Fibroblast of lung (primary cell): ENCODE data around the gene NRXN2.

ENCODE experiments used
- EZH2 ChIP-seq: IDR thresholded peaks from 2 replicates; pipeline ENCODE4 v1.5.1; 2012; ENCODE audit warnings: low read length, control low read depth, mild to moderate bottlenecking; ENCODE audit errors: missing control alignments
- TF ChIP-seq, protein P1 (sequence below), 2 donors: IDR thresholded peaks in 1 of 2; conservative IDR thresholded peaks in 1 of 2; 1 replicate in 1 of 2; 2 replicates in 1 of 2; pipeline ENCODE4 v1.5.1; 2011 to 2012; ENCODE audit warnings: low read length in 2 of 2, control low read depth in 1 of 2, inconsistent platforms in 1 of 2, low read depth in 1 of 2, mild to moderate bottlenecking in 1 of 2

DNA sequence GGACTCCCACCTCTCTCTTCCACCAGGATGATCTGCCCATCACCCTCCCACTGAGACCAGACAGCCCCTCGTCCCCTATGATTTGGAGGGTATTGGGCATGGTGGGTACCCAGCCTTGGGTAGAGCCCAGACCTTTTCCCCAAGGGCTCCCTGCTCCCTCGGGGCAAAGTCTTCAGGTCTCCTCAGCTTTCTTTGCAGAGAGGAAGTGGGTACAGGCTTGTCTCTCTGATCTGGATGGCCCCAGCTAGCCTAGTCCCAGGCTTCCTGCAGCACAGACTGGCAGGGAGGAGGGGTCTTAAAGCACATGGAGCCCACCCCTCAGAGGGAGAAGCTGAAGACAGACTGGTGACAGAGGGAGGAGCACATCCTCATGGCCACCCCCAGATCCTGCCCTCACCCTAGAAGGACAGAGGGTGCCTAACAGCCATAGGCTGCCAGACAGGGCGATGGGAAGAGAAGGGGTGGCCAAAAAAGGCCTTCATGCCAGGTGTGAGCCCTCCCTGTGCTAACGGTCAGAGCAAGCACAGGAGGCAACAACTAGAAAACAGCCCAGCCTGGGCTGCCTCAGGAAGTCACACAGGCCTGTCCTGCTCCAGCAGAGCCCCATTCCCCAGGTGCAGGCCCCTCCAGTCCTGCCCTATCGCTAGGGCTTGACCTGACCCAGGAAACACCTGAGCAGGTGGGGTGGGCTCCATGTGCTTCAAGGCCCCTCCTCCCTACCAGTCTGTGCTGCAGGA lies 101.5 kb downstream of the NRXN2 start:
- TF ChIP-seq, protein P1, sequence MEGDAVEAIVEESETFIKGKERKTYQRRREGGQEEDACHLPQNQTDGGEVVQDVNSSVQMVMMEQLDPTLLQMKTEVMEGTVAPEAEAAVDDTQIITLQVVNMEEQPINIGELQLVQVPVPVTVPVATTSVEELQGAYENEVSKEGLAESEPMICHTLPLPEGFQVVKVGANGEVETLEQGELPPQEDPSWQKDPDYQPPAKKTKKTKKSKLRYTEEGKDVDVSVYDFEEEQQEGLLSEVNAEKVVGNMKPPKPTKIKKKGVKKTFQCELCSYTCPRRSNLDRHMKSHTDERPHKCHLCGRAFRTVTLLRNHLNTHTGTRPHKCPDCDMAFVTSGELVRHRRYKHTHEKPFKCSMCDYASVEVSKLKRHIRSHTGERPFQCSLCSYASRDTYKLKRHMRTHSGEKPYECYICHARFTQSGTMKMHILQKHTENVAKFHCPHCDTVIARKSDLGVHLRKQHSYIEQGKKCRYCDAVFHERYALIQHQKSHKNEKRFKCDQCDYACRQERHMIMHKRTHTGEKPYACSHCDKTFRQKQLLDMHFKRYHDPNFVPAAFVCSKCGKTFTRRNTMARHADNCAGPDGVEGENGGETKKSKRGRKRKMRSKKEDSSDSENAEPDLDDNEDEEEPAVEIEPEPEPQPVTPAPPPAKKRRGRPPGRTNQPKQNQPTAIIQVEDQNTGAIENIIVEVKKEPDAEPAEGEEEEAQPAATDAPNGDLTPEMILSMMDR (conservative IDR thresholded peaks at IDR 0.05 in 1 of 2, IDR thresholded peaks at IDR 0.05 in 1 of 2; ENCODE audit: low read depth in 1 of 2, low read length in 2 of 2): no peak
- no peak for TF ChIP-seq EZH2
